Measurements from ENCODE around the gene PAPSS2.

The PAPSS2 gene

GRCh38 chr10:87658858-87659555, 671 bp upstream of the PAPSS2 start:
- TF ChIP-seq, protein P1, sequence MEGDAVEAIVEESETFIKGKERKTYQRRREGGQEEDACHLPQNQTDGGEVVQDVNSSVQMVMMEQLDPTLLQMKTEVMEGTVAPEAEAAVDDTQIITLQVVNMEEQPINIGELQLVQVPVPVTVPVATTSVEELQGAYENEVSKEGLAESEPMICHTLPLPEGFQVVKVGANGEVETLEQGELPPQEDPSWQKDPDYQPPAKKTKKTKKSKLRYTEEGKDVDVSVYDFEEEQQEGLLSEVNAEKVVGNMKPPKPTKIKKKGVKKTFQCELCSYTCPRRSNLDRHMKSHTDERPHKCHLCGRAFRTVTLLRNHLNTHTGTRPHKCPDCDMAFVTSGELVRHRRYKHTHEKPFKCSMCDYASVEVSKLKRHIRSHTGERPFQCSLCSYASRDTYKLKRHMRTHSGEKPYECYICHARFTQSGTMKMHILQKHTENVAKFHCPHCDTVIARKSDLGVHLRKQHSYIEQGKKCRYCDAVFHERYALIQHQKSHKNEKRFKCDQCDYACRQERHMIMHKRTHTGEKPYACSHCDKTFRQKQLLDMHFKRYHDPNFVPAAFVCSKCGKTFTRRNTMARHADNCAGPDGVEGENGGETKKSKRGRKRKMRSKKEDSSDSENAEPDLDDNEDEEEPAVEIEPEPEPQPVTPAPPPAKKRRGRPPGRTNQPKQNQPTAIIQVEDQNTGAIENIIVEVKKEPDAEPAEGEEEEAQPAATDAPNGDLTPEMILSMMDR (IDR thresholded peaks at IDR 0.05; ENCODE audit: control insufficient read depth, extremely low read depth, insufficient read depth) = no peak

GRCh38 chr10:87660484-87661133, 931 bp downstream of the PAPSS2 start:
- DNase-seq (ENCODE audit: low read depth) = no peak
- no peak overlapping the region for H3K4me3 ChIP-seq (ENCODE audit: low read depth, low read length)
- TF ChIP-seq, protein P1 (IDR thresholded peaks at IDR 0.05; ENCODE audit: control insufficient read depth, extremely low read depth, insufficient read depth) = no peak

More at GRCh38 chr10:87658858-87659555, 671 bp upstream of the PAPSS2 start:
- H3K4me3 ChIP-seq (ENCODE audit: low read depth, low read length) = no peak overlapping the region; the same call in 1 of the 2 replicates
- DNase-seq (ENCODE audit: low read depth) = no peak

DNA sequence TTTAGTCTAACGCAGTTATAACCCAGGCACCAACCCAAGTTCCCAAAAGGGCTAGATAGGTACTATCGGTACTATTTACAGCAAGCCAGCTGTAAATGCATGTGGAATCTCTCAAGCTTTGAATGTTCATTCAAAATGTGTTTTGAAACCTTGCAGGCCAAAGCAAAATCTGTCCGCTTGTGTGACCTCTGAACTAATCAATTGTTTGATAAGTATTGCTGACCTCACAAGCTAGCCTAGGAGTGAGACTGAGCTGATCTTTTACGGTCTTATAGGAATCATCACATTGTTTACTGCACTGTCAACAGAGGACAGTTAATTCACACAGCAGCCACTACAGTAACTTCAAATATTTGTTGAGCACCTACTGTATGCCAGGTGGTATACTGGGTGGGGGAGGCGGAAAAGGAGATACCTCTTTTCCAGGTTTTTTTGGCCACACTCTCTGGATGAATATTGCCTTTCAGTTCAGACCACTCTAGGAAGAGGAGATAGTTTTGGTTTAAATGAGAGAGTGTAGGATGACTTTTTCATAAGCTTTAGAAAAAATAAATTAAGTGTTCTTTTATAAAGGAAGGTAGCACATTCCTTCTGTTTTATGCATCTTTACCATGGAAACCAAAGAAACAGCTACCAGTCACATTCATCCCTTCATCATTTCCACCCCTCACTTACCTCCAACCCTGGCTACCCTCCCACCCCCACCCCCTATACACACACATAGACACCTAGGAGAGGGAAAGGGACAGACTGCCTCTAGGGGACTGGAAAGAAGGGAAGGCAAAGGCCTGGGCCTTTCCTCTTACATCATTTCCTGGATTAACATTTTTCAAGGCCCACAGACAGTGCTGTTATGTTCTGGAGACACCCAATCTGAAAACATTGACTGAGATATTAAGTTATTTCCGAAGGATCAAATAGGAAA, 2.4 kb downstream of the PAPSS2 start:
- TF ChIP-seq, protein P1 (IDR thresholded peaks at IDR 0.05; ENCODE audit: control insufficient read depth, extremely low read depth, insufficient read depth) = no peak
- no peak overlapping the region for H3K4me3 ChIP-seq (ENCODE audit: low read depth, low read length)
- no peak for DNase-seq (ENCODE audit: low read depth)

GRCh38 chr10:87664276-87664701, 4.6 kb downstream of the PAPSS2 start:
- TF ChIP-seq, protein P1 (IDR thresholded peaks at IDR 0.05; ENCODE audit: control insufficient read depth, extremely low read depth, insufficient read depth) = no peak
- no peak overlapping the region for H3K4me3 ChIP-seq (ENCODE audit: low read depth, low read length)
- DNase-seq (ENCODE audit: low read depth) = no peak

- TF ChIP-seq, protein P1 (IDR thresholded peaks at IDR 0.05; ENCODE audit: control insufficient read depth, extremely low read depth, insufficient read depth) = no peak
- DNase-seq (ENCODE audit: low read depth) = no peak
Observed at GRCh38 chr10:87667493-87667892, 7.8 kb downstream of the PAPSS2 start.

GRCh38 chr10:87668324-87669074, 8.8 kb downstream of the PAPSS2 start:
- H3K4me3 ChIP-seq (ENCODE audit: low read depth, low read length) = no peak overlapping the region
- no peak for DNase-seq (ENCODE audit: low read depth)
- TF ChIP-seq, protein P1 (IDR thresholded peaks at IDR 0.05; ENCODE audit: control insufficient read depth, extremely low read depth, insufficient read depth) = no peak

More at GRCh38 chr10:87667493-87667892, 7.8 kb downstream of the PAPSS2 start:
- no peak overlapping the region for H3K4me3 ChIP-seq (ENCODE audit: low read depth, low read length)

Data from LNCaP clone FGC (cell line).